ENCODE data around the gene IGF2BP2.

IGF2BP2 gene

GRCh38 chr3:185767002-185767688 lies 57.7 kb downstream of the IGF2BP2 start:
- no peak for DNase-seq (ENCODE audit: low read depth)
- no peak for TF ChIP-seq CTCF (IDR thresholded peaks at IDR 0.05; ENCODE audit: control insufficient read depth, insufficient read depth, low read depth, low read length, missing control alignments)
- H3K4me3 ChIP-seq (ENCODE audit: control insufficient read depth, low read depth, low read length) = no peak overlapping the region

GRCh38 chr3:185766329-185767001 lies 58.4 kb downstream of the IGF2BP2 start:
- DNase-seq (ENCODE audit: low read depth) = no peak
- H3K4me3 ChIP-seq (ENCODE audit: control insufficient read depth, low read depth, low read length) = no peak overlapping the region
- no peak for TF ChIP-seq CTCF (IDR thresholded peaks at IDR 0.05; ENCODE audit: control insufficient read depth, insufficient read depth, low read depth, low read length, missing control alignments)

- no peak overlapping the region for H3K4me3 ChIP-seq (ENCODE audit: control insufficient read depth, low read depth, low read length)
- DNase-seq (ENCODE audit: low read depth) = no peak
- no peak for TF ChIP-seq CTCF (IDR thresholded peaks at IDR 0.05; ENCODE audit: control insufficient read depth, insufficient read depth, low read depth, low read length, missing control alignments)
These were observed 59.9 kb downstream of the IGF2BP2 start for GRCh38 chr3:185764980-185765370.

GRCh38 chr3:185764163-185764979 lies 60.5 kb downstream of the IGF2BP2 start:
- TF ChIP-seq CTCF (IDR thresholded peaks at IDR 0.05; ENCODE audit: control insufficient read depth, insufficient read depth, low read depth, low read length, missing control alignments) = no peak
- no peak for DNase-seq (ENCODE audit: low read depth)
- H3K4me3 ChIP-seq (ENCODE audit: control insufficient read depth, low read depth, low read length) = no peak overlapping the region

- no peak for DNase-seq (ENCODE audit: low read depth)
- H3K4me3 ChIP-seq (ENCODE audit: control insufficient read depth, low read depth, low read length) = no peak overlapping the region
- TF ChIP-seq CTCF (IDR thresholded peaks at IDR 0.05; ENCODE audit: control insufficient read depth, insufficient read depth, low read depth, low read length, missing control alignments) = no peak
These were observed 61.4 kb downstream of the IGF2BP2 start for GRCh38 chr3:185763347-185764005.

- DNase-seq (ENCODE audit: low read depth) = no peak
- no peak for TF ChIP-seq CTCF (IDR thresholded peaks at IDR 0.05; ENCODE audit: control insufficient read depth, insufficient read depth, low read depth, low read length, missing control alignments)
- H3K4me3 ChIP-seq (ENCODE audit: control insufficient read depth, low read depth, low read length) = no peak overlapping the region; the same call in 1 of the 2 replicates
These were observed 64.3 kb downstream of the IGF2BP2 start for GRCh38 chr3:185760550-185760949.

Measured in AG09309 (cell line).